SK-N-SH treated with all-trans-retinoic acid at 6 μM for 48 hours (cell line): ENCODE measurements around the gene CYP27C1.
"Not testable (repeated sequence)": the region's sequence is repeated elsewhere in the genome, so short reads cannot be mapped to it uniquely, and the experiment has no call there.

Experiments used
- ATAC-seq: fragments of 200-7000 bp; cut with Tn5 transposase; 3 replicates; pipeline ENCODE4 v1.9.1; 2020; ENCODE audit warnings: mild to moderate bottlenecking, moderate library complexity
- ARNTL ChIP-seq: fragments of 450-650 bp; formaldehyde crosslinking; IDR thresholded peaks from 2 replicates; pipeline ENCODE4 v1.5.0; 2020; ENCODE audit warnings: low read depth, mild to moderate bottlenecking, moderate library complexity, borderline replicate concordance
- BACH2 ChIP-seq: fragments of 250-450 bp; sonication (Bioruptor Pico); IDR thresholded peaks from 2 replicates; pipeline ENCODE4 v1.9.0; 2021; ENCODE audit warnings: mild to moderate bottlenecking, borderline replicate concordance
- CREB5 ChIP-seq: fragments of 250-450 bp; sonication (Bioruptor Pico); IDR thresholded peaks from 2 replicates; pipeline ENCODE4 v1.5.1; 2020; ENCODE audit warnings: low read depth, mild to moderate bottlenecking, moderate library complexity
- ESRRG ChIP-seq: fragments of 250-450 bp; sonication (Bioruptor Pico); IDR thresholded peaks from 2 replicates; pipeline ENCODE4 v1.6.1; 2021; ENCODE audit warnings: mild to moderate bottlenecking
- ISL1 ChIP-seq: fragments of 250-450 bp; sonication (Bioruptor Pico); IDR thresholded peaks from 2 replicates; pipeline ENCODE4 v2.1.2; 2022; ENCODE audit warnings: mild to moderate bottlenecking, moderate library complexity
- OSR1 ChIP-seq: fragments of 250-450 bp; sonication (Bioruptor Pico); IDR thresholded peaks from 2 replicates; pipeline ENCODE4 v1.8.0; 2022; ENCODE audit warnings: moderate library complexity, mild to moderate bottlenecking, inconsistent platforms
- PPARA ChIP-seq: fragments of 250-450 bp; sonication (Bioruptor Pico); IDR thresholded peaks from 2 replicates; pipeline ENCODE4 v1.5.0; 2020; ENCODE audit warnings: mild to moderate bottlenecking, borderline replicate concordance
- RARB ChIP-seq: fragments of 250-450 bp; sonication (Bioruptor Pico); IDR thresholded peaks from 2 replicates; pipeline ENCODE4 v1.8.0; 2021; ENCODE audit warnings: mild to moderate bottlenecking, moderate library complexity
- SNAI2 ChIP-seq: fragments of 250-450 bp; sonication (Bioruptor Pico); IDR thresholded peaks from 2 replicates; pipeline ENCODE4 v1.5.0; 2020; ENCODE audit warnings: mild to moderate bottlenecking, moderate library complexity
- TCF4 ChIP-seq: fragments of 250-450 bp; sonication (Bioruptor Pico); IDR thresholded peaks from 2 replicates; pipeline ENCODE4 v1.8.0; 2021; ENCODE audit warnings: mild to moderate bottlenecking, moderate library complexity, borderline replicate concordance
- TOX ChIP-seq: fragments of 250-450 bp; sonication (Bioruptor Pico); IDR thresholded peaks from 2 replicates; pipeline ENCODE4 v1.8.0; 2021; ENCODE audit warnings: mild to moderate bottlenecking, moderate library complexity, borderline replicate concordance
- TSHZ2 ChIP-seq: fragments of 250-450 bp; sonication (Bioruptor Pico); IDR thresholded peaks from 2 replicates; pipeline ENCODE4 v1.5.0; 2020; ENCODE audit warnings: mild to moderate bottlenecking, moderate library complexity
- ZC3H10 ChIP-seq: fragments of 250-450 bp; sonication (Bioruptor Pico); IDR thresholded peaks from 2 replicates; pipeline ENCODE4 v1.5.1; 2021; ENCODE audit warnings: mild to moderate bottlenecking, moderate library complexity
- ZFP3 ChIP-seq: fragments of 250-450 bp; sonication (Bioruptor Pico); IDR thresholded peaks from 2 replicates; pipeline ENCODE4 v1.5.0; 2020; ENCODE audit warnings: mild to moderate bottlenecking, moderate library complexity
- ZFP30 ChIP-seq: fragments of 450-650 bp; formaldehyde crosslinking; IDR thresholded peaks from 2 replicates; pipeline ENCODE4 v1.5.0; 2022; ENCODE audit warnings: mild to moderate bottlenecking, moderate library complexity
- ZNF565 ChIP-seq: fragments of 450-650 bp; formaldehyde crosslinking; conservative IDR thresholded peaks from 2 replicates; pipeline ENCODE4 v1.5.0; 2020; ENCODE audit warnings: low read depth, mild to moderate bottlenecking, moderate library complexity
- ZNF70 ChIP-seq: fragments of 450-650 bp; formaldehyde crosslinking; IDR thresholded peaks from 2 replicates; pipeline ENCODE4 v1.5.0; 2020; ENCODE audit warnings: mild to moderate bottlenecking, moderate library complexity
- ZNF8 ChIP-seq: fragments of 450-650 bp; formaldehyde crosslinking; IDR thresholded peaks from 2 replicates; pipeline ENCODE4 v1.5.0; 2020; ENCODE audit warnings: mild to moderate bottlenecking, moderate library complexity
- TF ChIP-seq, protein P1 (sequence below): fragments of 250-450 bp; sonication (Bioruptor Pico); IDR thresholded peaks from 2 replicates; pipeline ENCODE4 v1.5.1; 2021; ENCODE audit warnings: mild to moderate bottlenecking, moderate library complexity
- TF ChIP-seq, protein P2 (sequence below): fragments of 250-450 bp; sonication (Bioruptor Pico); IDR thresholded peaks from 2 replicates; pipeline ENCODE4 v1.8.0; 2021; ENCODE audit warnings: low read depth, mild to moderate bottlenecking, moderate library complexity, borderline replicate concordance

Gene CYP27C1

GRCh38 chr2:127226520-127227263 lies 6.6 kb upstream of the CYP27C1 start (continued):
- no peak for TF ChIP-seq TSHZ2 (CRISPR knock-in tag)

GRCh38 chr2:127226132-127226519 lies 6.0 kb upstream of the CYP27C1 start:
- TF ChIP-seq ZNF565 (no peak), ZNF70 (CRISPR knock-in tag) (no peak), ZFP3 (CRISPR knock-in tag) (no peak), CREB5 (CRISPR knock-in tag) (no peak), TCF4 (no peak)
- TF ChIP-seq, all 23 proteins: peak for 0
- no peak for ATAC-seq

DNA sequence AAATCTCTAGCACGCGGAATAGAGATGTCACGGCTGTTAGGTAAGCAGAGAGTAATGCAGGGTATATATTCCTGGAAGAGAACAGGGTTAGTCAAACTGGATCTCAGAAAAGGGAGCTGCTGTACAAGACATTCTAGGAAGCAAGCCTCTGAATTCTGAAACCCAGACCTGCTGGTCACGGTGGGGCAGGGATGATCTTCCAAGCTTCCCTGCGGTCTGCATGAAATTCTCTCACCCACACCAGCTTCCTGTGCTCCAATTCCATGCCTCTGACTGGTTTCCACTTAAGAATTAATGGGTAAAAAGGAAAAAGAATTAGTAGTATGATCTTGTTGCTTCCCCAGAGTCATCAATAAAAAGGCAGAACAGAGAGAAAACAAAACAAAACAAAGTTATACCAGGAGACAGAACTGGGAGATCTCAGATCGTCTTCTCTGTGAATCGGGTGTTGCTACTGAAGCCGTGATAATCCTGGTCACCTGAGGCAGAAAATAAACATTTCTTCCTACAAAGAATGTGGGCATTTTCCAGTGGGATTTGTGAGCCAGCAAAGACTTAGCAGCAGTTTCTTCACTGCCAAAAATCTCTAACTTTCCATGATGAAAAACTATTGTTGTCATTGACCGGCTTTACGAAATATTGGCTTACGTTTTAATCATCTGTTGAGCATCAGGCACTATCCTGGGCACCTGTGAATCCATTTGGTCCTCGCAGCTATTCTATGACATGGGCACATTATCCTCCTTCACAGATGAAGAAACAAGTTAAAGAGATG lies 5.3 kb upstream of the CYP27C1 start:
- no peak for TF ChIP-seq ZNF70 (CRISPR knock-in tag)
- TF ChIP-seq CREB5 (CRISPR knock-in tag) = no peak
- no peak for TF ChIP-seq RARB
- TF ChIP-seq ZFP30 (CRISPR knock-in tag) = no peak
- no peak for TF ChIP-seq SNAI2 (CRISPR knock-in tag)
- no peak for TF ChIP-seq ZFP3 (CRISPR knock-in tag)
- TF ChIP-seq ZNF8 (CRISPR knock-in tag) = no peak
- no peak for TF ChIP-seq OSR1
- TF ChIP-seq ZC3H10 = no peak
- no peak for TF ChIP-seq ESRRG (CRISPR knock-in tag)
- no peak for TF ChIP-seq TCF4
- no peak for TF ChIP-seq TSHZ2 (CRISPR knock-in tag)
- ATAC-seq = no peak

DNA sequence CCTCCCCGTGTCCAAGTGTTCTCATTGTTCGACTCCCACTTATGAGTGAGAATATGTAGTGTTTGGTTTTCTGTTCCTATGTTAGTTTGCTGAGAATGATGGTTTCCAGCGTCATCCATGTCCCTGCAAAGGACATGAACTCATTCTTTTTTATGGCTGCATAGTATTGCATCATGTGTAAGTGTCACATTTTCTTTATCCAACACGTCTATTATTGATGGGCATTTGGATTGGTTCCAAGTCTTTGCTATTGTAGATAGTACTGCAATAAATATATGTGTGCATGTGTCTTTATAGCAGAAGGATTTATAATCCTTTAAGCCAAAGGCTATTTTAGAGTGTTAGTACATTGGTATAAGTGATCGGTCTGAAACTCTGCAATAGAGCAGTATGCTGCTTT lies 4.0 kb upstream of the CYP27C1 start:
- not testable (repeated sequence) for ATAC-seq

DNA sequence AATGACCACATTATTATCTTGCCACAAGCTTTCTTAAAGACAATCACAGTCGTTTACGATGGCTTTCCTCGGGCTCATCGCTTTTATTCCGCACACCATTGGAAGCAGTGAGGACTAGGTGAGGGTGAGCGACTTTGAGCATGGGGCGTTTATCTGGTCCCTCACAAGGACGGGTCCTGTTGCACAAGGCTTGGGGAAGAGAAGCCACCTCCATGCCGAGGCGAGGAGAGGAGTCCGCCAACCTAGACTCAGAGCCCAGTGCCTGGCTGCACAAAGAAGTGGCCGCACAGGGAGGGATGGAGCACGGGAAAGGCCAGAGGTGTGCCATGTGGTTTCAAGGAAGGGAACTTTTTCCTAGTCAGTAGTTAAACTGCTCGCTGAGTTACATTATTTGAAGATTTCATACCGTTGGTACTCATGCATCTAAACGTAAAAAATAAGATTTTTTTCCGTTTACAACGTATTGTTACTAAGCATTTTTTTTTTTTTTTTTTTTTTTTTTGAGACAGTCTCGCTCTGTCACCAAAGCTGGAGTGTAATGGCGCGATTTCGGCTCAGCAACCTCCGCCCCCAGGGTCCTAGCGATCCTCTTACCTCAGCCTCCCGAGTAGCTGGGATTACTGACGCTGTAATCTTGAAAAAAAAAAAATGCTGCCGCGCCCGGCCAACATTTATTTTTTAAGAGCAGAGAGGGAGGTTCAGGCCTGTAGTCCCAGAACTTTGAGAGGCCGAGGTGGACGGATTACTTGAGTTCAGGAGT lies 849 bp upstream of the CYP27C1 start:
- TF ChIP-seq SNAI2 (CRISPR knock-in tag) (no peak), ZFP3 (CRISPR knock-in tag) (no peak), ESRRG (CRISPR knock-in tag) (no peak), ZNF8 (CRISPR knock-in tag) (no peak), BACH2 (no peak), TOX (CRISPR knock-in tag) (no peak), ZC3H10 (no peak), ARNTL (CRISPR knock-in tag) (no peak), ZNF565 (no peak), ISL1 (CRISPR knock-in tag) (no peak), PPARA (CRISPR knock-in tag) (no peak)
- TF ChIP-seq, protein P1, sequence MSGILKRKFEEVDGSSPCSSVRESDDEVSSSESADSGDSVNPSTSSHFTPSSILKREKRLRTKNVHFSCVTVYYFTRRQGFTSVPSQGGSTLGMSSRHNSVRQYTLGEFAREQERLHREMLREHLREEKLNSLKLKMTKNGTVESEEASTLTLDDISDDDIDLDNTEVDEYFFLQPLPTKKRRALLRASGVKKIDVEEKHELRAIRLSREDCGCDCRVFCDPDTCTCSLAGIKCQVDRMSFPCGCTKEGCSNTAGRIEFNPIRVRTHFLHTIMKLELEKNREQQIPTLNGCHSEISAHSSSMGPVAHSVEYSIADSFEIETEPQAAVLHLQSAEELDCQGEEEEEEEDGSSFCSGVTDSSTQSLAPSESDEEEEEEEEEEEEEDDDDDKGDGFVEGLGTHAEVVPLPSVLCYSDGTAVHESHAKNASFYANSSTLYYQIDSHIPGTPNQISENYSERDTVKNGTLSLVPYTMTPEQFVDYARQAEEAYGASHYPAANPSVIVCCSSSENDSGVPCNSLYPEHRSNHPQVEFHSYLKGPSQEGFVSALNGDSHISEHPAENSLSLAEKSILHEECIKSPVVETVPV (CRISPR knock-in tag) = no peak
- TF ChIP-seq, protein P2, sequence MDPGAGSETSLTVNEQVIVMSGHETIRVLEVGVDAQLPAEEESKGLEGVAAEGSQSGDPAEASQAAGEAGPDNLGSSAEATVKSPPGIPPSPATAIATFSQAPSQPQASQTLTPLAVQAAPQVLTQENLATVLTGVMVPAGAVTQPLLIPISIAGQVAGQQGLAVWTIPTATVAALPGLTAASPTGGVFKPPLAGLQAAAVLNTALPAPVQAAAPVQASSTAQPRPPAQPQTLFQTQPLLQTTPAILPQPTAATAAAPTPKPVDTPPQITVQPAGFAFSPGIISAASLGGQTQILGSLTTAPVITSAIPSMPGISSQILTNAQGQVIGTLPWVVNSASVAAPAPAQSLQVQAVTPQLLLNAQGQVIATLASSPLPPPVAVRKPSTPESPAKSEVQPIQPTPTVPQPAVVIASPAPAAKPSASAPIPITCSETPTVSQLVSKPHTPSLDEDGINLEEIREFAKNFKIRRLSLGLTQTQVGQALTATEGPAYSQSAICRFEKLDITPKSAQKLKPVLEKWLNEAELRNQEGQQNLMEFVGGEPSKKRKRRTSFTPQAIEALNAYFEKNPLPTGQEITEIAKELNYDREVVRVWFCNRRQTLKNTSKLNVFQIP (CRISPR knock-in tag) = no peak
- TF ChIP-seq, all 23 proteins: peak for 0
- ATAC-seq = no peak
